HG02588 (cell line): ENCODE data around the gene PRKG1.

ENCODE experiments used
- ATAC-seq: cut with Tn5 transposase; IDR thresholded peaks from one replicate; pipeline ENCODE4 v1.9.1; 2021; ENCODE audit warnings: mild to moderate bottlenecking, moderate library complexity; ENCODE audit not compliant: unreplicated experiment

PRKG1 gene

DNA sequence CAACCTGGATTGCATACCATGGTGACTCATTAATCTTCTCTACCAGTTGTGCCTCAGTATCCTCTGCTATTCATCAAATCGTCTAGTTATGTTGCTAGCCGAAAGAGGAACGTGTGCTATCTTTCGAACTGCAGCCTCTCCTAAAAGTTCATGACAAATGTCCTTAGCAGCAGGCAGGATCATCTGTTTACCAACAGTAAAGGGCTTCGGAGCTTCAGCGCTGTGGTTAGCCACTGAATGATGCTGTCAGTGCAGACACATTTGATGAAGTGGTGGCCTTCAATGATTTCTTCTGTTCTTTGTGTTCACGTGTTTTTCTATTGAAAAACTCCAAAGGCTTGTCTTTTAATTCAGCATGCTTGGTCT, 556.3 kb downstream of the PRKG1 start:
- no peak for ATAC-seq

DNA sequence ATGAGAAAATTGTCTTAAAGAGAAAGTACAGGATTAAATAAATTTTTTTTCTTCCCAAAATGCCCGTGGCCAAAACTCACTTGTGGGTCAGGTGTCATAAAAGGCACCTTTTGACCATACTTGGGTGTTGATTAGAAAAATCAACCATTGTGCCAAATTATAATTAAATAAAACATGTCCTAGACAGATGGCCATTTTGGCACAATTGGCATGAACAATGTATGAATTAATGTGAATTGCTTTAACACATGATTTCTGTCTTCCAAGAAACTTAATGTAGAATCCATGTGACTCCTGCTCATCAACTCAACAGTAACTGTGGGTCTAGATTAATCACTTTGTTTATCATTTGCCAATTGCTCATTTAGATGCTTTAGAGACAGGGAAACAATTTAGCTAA, 561.1 kb downstream of the PRKG1 start:
- ATAC-seq, result no peak

DNA sequence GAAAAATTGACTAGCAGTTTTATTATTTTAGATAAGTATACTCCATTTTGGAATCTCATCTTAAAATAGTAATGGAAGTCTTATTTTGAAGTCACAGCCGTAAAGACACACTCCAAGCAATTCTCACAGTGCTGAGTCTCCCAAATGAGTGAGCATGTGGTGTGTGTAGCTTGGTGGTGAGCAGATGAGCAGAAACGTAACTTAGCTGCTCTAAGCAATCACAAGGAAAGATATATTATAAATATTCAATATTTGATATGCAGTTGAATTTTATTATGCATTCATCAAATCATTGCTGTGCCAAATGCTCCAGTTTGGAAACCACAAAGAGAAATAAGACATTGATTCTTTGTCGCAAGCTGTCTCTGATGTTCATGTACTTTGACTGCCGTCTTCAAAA, 563.9 kb downstream of the PRKG1 start:
- no peak for ATAC-seq

DNA sequence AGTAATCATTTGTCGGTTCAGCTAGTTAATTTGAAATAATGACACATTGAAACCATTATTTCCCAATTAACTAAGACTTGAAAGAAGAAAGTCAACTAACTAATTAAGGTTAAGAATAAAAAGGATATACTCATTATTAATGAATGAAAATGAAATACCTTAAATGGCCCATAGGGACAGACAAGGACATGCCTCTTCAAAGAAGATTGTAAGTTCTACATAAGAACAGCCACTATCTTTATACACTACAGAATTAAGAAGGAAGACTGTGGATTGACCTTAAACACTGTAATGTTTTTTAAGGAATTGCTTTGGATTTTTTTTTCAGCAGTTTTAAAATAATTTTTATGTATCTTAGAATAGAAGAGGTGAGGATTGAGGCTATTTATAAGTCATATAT, 564.5 kb downstream of the PRKG1 start:
- no peak for ATAC-seq

DNA sequence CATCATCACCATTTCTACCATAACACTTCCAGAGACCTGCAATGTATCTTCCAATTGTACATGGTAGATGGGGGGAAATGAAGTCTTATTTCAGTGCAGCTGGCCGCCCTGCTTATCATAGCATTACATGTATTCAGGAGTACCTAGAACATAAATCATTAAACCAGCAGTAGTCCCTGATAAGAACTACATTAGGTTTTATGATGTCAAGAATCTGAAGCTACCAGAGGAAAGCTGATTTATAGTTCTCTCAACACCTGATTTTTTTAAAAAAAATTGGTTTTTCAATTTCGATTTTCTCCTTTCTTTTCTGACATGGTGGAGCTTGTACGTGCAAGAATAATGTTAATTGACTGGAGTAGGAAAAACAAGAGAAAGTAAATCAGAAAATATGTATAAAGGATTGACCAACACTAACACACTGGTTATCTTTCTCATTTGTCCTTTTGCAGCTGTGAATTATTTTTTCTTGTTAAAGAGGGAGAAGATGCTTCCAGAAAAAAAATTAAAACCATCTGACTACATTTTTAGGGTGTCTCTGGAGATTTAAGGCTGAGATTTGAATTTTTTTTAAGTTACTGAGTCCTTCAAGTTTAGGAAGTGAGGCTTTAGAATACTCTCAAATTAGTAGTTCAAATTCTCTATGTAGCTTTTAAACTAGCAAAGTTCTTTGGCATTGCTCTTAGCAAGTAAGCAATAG, 566.0 kb downstream of the PRKG1 start:
- no peak for ATAC-seq

DNA sequence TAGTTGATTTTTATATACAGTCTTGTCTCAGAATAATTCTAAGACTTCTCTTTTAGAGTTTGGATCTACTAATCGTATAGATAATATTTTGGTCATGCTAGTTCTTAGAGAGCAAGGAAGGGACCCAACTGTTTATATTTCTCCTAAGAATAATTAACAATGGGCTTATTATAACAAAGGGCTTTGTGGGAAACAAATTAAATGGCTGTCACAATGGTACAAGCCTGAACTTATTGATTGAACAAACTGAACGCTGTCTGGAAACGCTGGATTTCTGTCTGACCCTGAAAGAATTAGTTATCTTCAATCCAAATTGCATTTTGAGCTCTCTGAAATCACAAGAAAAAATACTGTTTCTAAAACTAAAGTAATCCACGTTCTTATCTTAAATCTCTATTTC, 568.3 kb downstream of the PRKG1 start:
- ATAC-seq, result no peak

DNA sequence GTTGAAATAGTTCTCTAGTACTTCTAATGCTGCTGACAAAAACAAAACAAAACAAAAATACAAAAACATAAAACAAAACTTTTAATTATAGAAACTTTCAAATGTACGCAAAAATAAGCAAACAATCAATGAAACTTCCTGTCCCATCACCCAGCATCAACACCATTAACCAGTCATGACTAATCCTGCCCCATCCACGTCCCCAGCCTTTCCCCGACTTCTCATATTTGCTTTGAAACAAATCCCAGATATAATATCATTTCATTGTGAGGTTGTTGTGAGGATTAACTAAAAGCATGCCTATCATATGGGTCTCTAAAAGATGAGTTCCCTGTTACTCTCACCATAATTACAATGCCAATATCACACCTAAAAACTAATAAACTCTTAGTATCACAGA, 569.4 kb downstream of the PRKG1 start:
- ATAC-seq, result no peak

DNA sequence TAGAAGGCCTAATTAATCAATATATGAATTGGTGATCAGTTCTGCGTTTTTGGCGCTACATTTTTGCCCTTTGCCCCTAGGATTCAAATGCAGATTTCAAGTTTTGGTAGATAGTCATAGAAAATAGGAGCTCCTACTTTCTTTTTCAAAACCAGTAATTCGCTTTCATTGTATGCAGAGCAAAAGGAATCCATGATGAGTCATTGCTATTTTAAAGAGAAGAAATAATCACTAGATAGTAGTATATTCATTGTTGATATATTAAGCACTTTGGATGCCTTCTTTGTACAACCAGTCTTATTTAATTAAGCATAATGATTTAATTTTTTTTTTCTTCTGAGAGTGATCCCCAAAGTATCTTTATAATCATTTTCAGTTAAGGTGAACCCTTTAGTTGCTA, 574.8 kb downstream of the PRKG1 start:
- no peak for ATAC-seq

DNA sequence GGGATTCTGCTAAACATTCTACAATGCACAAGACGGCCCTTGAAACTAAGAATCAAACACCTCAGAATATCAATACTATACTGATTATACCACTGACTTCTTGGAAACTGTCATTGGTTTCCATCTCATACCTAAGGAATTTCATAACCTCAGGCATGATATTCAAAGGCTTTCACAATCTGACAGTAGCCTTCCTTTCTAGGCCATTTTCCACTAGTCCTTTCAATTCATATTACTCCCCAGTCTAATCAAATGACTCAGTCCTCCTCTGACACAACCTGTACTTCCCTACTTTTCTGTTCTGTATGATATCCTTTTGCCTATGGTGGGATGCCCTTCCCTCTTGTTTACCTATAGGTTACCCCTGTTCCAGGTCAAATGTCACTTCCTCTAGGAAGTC, 576.8 kb downstream of the PRKG1 start:
- ATAC-seq, result no peak

DNA sequence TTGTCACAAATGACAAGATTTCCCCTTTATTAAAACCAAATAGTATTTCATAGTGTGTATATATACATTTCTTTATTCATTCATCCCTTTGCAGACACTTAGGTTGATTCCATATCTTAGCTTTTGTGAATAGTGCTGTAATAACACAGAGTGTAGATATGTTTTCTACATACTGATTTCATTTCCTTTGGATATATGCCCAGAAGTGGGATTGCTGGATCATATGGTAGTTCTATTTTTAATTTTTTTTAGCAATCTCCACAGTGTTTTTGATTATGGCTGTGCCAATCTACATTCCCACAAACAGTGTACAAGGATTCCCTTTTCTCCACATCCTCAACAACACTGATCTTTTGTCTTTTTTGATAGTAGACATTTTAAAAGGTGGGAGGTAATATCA, 578.7 kb downstream of the PRKG1 start:
- no peak for ATAC-seq

DNA sequence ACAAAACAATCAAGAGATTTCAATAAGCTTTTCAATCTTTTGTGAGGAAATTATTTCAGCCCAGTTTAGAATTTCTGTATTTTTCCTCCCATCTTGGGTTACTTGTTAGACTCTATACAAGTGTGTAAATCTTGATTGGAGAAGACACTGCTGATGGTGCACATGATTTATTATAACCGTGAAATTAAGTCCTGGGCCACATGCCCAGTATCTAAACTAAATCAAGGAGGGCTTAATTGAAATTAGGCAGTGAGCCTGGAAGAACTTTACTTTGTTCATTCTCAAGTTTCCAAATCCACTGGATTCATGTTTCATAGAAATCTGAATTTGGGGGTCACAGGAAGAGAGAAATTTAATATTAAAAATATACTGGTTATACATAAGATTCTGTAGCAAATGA, 580.6 kb downstream of the PRKG1 start:
- ATAC-seq, result no peak

DNA sequence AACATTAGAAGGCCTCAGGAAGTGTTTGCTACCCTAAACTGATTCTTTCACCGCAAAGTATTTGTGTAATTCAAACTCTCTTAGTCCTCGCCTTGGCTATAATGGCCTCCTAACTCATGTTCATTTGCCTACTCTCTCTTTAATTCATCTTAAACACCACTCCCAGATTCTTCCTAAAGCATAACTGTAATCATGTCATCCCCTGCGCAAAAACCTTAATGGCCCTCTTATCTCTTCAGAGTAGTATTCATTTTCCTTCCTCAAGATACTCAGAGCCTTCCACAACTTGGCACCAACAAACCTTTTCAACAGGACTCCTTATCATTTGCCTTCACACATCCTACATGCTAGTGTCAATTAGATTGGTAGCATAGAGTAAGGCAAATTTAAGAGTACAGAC, 582.2 kb downstream of the PRKG1 start:
- ATAC-seq, result no peak

DNA sequence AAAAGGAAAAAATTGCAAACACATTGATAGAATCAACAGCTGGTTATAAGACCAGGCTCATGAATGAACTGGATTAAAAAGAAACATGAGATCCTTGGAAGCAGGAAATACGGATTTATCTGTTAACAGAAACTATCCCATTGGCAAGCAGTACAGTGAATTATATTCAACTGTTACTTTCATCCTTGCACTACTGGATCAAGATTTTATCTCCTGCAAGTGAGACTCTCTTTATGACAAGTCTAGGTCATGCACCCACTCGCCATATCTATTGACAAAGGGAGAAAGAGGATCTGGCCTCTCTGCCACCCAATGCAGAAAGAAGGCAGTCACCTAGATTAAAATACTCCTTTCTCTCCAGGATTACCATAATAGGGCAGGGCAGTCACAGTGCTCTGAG, 583.7 kb downstream of the PRKG1 start:
- no peak for ATAC-seq

DNA sequence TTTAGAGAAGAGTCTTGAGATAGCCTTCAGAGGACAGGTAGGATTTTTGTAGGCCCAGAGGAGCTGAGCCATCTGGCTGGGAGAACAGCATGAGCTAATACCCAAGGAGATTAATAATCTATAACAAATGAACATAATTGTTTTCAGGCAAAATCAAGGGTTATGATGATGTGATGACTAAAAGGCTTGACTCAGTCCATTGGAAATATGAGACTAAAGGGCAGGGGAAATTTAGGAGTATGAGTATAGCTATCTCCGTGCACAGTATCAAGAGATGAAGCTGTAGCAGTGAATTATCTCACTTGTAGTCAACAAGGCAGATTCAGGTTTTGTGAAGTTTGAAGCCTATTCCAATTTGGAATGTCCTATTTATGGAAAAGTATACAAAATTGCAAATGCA, 585.1 kb downstream of the PRKG1 start:
- ATAC-seq, result no peak

DNA sequence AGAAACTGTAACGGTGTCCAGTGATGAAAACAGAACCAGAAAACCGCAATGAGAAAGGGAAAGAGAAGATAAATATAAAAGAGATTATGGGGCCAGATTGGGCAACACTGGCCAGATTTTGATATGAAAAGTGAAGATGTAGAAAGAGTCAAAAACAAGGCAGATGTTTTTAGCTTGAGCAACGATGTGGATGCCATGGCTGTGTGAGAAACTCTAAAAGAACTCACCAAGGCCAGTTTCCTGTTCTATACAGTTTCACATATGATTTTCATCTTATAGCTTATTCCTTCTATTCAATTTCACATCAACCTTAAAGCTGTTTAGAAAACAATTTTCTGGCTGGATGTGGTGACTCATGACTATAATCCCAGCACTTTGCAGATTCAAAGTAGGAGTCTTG, 588.8 kb downstream of the PRKG1 start:
- ATAC-seq, result no peak

DNA sequence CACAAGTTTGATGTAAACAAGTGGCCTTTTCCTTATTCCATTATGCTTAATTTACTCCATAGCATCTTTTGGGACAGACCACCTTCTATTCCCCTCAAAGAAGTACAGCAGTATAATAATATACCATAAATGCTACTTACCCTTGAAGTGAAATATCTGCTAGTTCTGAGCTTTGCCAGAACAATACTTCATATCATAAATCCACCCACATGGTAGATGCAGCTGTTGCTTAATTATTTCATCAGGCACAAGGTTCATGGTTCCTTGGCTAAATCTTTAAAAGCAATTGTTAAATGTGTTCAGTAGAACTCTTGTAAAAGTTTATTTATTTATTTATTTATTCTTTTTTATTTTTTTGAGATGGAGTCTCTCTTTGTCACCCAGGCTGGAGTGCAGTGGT, 592.2 kb downstream of the PRKG1 start:
- ATAC-seq, result no peak

DNA sequence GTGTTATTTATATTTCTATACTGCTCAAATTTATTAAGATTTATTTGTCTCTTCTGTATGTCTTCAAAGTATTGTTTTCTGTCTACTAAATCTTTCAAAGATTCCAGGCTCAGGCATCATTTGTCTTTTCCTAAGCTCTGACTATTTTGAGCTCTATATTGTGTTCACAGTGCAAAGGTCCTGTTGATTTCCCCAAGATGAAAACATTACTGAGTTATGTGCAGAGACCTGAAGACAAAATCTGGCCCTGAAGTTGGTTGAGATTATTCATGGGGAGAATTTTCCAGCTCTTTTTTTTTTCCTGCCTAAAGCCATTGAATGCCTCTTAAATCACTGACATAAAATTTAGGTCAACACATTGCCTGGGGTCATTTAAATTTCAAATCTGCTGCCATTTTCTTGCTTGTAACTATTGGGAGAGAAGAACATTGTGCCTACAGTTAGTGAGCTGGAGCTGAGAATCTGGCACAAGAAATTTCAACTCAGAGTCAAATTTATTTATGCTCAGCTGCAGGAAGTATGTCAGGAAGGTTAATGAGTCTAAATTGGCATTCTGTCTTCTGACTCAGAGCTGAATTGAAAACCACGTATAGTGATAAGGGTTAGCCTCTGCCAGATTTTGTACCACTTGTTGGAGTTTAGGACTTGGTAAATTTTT, 593.5 kb downstream of the PRKG1 start:
- ATAC-seq, result no peak

DNA sequence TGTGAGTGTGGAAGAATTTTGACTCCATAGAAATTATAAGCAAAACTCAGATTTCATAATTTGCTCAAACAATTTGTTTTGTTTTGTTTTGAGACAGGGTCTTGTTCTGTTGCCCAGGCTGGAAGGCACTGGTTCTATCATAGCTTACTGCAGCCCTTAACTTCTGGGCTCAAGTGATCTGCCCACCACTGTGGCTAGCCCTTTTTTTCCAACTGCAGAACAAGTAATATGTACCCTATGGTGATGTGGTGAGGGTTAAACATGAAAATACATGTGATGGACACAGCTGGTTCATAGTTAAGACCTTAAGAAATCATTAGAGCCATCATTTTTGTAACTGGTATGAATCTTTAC, 594.0 kb downstream of the PRKG1 start:
- no peak for ATAC-seq

DNA sequence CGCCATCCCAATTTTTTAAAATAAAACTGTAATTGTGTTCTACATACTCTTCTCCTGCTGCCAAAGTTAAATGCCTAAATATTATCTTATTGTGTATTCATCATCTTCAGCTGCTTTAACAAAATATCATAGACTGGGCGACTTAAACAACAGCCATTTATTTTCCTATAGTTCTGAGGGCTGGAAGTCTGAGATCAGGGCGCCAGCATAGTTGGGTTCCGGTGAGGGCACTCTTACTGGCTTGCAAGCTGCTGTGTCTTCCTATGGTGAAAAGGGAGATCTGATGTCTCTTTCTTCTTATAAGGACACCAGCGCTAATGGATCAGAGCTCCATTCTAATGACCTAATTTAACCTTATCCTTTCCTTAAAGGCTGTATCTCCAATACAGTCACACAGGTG, 594.8 kb downstream of the PRKG1 start:
- ATAC-seq, result no peak

DNA sequence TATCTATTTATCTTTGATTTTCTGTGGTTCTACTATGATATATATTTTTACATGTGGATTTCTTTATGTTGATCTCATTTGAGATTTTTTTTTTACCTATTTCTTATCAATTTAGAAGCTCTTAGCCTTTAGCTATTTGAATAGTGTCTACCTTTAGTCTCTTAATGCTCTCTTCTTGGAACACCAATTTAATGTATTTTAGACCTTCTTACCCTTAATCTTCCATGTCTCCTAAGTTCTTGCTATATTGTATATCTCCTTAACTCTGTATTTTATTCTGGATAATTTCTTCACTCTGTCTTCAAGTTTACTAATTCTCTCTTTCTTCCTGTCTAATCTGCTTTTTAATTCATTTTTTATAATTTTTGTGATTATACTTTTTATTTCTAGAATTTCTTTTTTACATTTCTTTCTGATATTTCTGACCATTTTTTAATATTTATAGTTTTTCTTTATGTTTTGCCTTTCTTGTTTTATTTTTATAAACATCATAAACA, 597.8 kb downstream of the PRKG1 start:
- ATAC-seq, result no peak

DNA sequence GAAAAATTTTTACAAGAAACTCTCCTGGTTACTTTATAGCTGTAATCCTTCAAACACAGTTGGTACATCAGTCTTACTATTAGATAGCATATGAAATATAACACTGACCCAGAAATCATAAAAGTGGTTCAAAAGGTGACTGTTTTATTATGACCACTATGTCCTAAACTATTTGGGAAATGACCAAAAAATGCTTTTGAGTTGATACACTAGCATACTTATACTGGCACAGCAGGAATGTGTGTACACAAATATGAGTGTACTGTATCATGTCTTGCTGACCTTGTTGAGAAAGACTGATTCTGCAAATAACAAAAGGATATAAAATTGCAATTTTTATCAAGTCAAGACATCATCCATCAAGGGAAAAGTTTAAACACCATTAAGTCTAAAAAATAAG, 600.8 kb downstream of the PRKG1 start:
- ATAC-seq, result no peak

DNA sequence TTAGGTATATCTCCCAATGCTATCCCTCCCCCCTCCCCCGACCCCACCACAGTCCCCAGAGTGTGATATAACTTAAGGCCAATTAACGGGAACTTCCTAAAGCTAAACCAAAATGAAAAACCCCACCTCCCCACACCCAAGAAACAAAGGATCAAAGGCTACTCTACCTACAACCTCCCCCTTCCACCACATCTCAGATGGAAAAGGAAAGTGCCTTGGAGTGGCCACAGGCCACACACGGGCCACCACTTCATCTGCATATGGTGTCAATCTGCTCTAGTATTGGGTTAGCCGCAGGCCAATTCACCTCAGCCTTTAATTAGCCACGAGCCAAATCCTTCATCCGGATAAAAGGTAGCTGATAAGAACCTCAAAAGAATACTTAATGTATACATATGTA, 605.6 kb downstream of the PRKG1 start:
- ATAC-seq, result no peak
